ENCODE results near the gene ZNF283.

The ZNF283 gene

DNA sequence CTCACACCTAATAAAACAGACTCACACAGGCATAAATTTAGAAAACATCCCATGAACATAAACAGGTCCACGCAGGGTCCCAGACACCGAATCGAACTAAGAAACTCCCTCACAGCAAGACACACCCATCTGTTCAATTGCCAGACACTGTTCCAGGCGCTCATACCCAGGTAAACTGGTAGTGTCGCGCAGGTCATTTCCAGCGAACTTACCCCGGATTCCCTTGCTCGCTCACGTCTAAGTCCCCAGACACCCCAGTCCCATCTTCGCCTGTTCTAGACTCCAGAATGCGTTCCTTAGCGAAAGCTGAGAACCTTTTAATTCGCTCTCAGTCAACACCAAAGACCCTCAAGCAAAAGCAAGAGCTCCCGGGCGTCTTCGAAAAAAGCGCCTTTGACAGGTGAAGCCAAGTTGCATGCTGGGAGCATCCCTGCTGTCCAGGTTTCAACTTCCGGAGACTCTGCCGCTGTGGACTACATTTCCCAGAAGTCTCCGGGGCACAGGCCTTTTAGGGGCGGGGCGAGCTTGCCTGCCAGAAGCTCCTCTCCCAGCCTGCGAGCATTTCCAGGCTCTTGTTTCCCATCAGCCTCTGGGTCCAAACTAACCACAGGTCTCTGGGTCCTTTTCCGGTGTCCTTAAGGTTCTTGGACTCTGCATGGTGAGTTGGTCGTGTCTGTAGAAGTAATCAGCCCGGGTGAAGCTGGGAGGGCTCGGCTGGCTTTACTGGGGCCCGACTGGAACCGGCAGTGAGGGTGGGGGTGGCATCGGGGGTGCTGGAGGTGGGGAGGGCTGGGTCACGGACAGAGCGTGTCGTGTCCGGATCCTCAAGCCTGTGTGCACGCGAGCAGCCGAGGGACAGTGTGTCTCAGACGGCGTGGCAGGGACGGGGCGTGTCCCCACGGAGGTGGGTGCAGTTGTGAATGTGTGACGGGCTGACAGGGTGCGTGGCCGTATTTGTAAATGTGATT is at the start of gene ZNF283:
ZNF283 (plus strand) TSS at position 535 of the 968 bp plus-strand sequence. CDS start 6,184 bp downstream, outside the sequence.
- peak; percentile 87 for DNase-seq

- DNase-seq: no peak
Observed at GRCh38 chr19:43778651-43779050, 48.5 kb upstream of the ZNF283 start.

- DNase-seq: no peak
Observed at GRCh38 chr19:43779147-43779819, 47.8 kb upstream of the ZNF283 start.

- DNase-seq: no peak
Observed at GRCh38 chr19:43779820-43780219, 47.3 kb upstream of the ZNF283 start.

- DNase-seq: peak; percentile 71
Observed at GRCh38 chr19:43780706-43781525, 46.2 kb upstream of the ZNF283 start, which contains the start of gene KCNN4. Gene KCNN4, minus strand, starts transcription at chr19:43780973. Its CDS starts 112 bp downstream, at chr19:43780861.

- DNase-seq: no peak
Observed at GRCh38 chr19:43781630-43782310, 45.4 kb upstream of the ZNF283 start.

DNA sequence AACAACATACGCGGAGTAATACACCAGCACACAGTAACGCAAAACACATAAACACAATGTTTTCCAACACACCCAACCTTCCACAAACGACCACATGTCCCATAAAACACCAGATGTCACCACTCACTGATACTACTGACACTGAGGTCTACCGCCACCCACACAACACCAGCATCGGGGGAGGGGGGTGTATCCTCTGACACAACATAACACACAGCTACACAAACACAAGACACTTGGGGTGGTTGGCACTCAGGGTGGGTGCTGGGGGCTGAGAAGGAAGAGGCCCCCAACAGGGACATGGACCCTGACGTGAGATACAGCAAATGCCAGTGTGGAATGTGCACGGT is 44.8 kb upstream of the ZNF283 start:
- DNase-seq: no peak

- no peak for DNase-seq
Observed at GRCh38 chr19:43782689-43783231, 44.4 kb upstream of the ZNF283 start.

GRCh38 chr19:43783636-43784035 is 43.5 kb upstream of the ZNF283 start:
- DNase-seq: no peak

- DNase-seq: peak; percentile 88
Observed at GRCh38 chr19:43784241-43784980, 42.7 kb upstream of the ZNF283 start.

DNA sequence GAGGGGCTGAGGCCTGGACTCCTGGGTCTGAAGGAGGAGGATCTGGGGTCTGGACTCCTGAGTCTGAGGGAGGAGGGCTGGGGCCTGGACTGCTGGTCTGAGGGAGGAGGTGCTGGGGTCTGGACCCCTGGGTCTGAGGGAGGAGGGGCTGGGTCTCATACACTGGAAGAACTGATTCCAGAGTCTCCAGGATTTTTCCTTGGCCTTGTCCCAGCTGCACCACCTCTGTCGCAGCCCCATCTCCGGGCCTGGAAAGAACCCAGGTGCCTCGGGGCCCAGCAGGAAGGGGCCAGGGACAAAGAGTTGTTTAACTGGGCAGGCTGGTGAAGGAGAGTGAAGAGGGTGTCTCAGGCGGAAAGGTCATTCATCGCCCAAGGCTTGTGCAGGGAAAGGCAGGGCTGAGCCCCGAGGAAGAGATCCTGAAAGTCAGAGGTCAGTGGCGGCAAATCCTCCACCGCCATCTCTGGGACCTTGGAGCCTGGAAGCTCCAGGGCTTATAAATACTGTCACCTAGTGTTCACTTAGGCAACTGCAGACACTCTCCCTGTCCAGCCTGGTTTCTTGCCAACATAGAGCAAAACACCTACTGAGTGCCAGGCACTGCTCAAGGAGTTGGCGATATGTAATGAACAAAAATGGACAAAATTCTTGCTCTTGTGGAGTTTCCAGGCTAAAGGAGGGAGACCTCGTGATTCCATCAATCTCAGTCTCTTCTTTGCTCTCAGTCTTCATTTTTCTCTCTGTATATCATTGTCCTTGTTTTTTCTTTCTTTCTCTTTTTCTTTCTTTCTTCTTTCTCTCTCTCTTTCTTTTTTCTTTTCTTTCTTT is 41.9 kb upstream of the ZNF283 start:
- DNase-seq: peak; percentile 72

DNA sequence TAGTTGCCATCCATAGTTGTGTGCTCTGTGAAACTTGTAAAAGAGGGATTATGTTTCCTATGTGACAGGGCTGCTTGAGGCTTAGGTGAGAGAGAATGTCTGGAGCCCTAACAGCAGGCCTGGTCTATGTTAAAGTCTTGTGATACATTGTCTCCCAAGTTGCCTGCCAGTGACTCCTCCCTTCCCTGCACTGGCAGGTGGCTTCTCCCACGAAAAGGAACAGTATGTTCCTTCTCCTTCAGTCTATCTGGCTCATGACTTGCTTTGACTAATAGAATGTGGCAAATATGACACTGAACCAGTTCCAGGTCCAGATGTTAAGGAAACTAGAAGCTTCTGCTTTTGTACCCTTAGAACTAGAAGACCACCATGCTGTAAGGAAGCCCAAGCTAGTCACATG is 40.5 kb upstream of the ZNF283 start:
- no peak for DNase-seq

DNA sequence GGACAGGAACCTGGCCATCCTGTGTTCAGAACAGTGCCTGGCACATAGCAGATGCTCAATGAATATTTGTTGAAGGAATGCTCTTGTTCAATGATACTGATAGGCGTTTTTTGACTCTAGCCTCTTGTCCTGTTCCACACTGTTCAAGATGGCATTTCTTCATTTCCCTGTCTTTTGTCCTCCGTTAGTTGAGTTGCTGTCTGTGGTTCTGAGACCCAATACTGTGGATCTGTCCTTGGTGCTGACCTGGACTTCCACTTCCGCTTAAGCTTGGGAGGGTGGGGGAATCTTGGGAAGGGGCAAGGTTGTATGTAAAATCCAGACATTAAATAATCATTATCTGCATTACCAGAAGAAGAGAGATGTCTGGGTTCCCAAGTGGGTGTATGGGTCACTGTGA is 38.1 kb upstream of the ZNF283 start:
- peak; percentile 44 for DNase-seq

- DNase-seq: no peak
Observed at GRCh38 chr19:43790587-43790986, 36.5 kb upstream of the ZNF283 start.

- no peak for DNase-seq
Observed at GRCh38 chr19:43797118-43797517, 30.0 kb upstream of the ZNF283 start.

GRCh38 chr19:43797556-43797955 is 29.6 kb upstream of the ZNF283 start:
- no peak for DNase-seq

GRCh38 chr19:43798026-43798545 is 29.0 kb upstream of the ZNF283 start:
- DNase-seq: no peak

GRCh38 chr19:43798546-43799409 is 28.3 kb upstream of the ZNF283 start:
- no peak for DNase-seq

GRCh38 chr19:43799502-43800142 is 27.5 kb upstream of the ZNF283 start:
- DNase-seq: no peak
